GM18526 (cell line): Measurements from ENCODE around the gene MAML2.

ENCODE experiments used
- POLR2A ChIP-seq: IDR thresholded peaks from 3 replicates; pipeline ENCODE4 v1.6.1; 2011; ENCODE audit not compliant: insufficient read length; ENCODE audit errors: extremely low read depth

MAML2 gene

DNA sequence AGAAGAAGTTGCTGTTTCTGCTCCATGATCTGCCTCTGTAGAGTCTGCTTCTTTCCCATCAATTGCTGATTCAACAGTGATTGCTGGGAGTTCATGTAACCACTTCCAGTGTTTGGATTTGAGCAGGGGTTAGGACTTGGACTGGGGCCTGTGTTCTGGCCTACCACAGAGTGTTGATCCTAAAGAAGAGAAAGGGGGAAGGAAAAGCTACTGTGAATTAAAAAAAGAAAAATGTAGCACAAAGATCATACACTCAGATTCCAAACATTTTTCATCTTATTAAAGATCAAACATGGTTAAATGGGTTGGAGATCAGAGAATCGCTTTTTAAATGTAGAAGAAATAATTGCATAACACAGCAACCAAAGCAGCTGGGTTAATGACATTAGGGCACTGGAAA lies 351.4 kb downstream of the MAML2 start:
- TF ChIP-seq POLR2A = no peak

DNA sequence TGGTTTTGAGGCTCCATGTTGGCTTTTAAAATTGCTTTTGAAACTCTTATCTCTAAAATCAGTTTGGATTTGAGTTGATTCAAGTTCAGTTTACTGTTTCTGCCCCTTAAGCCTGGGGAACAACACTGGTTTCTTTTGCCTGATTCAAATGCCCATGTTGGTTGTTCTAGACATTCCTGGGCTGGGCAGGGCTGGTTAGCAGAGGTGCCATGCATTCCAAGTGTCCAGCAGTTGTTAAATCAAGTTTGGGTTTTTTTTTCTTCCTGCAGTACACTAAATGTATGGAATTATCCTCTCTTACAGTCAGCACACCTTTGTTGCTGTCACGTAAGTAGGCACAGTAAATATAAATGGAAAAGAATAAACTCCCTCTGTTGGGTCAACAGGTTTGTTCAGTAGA lies 351.9 kb downstream of the MAML2 start:
- no peak for TF ChIP-seq POLR2A

DNA sequence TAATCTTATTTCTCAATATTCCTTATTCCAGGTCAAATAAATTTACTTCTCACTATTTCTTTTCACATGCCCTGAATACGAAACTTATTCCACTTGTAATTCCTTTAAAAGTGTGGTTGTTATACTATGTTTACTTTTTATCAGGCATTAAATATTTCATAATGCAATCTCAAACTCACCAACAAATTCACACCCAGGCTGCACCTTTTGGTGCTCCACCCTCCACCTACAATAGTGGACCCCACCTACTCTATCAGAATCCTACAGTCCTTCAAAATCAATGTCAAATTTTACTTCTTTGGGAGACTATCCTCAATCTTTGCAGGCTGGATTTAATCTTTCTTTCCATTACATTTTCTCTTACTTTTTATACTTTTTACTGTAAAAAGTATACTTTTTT lies 353.2 kb downstream of the MAML2 start:
- TF ChIP-seq POLR2A = no peak

DNA sequence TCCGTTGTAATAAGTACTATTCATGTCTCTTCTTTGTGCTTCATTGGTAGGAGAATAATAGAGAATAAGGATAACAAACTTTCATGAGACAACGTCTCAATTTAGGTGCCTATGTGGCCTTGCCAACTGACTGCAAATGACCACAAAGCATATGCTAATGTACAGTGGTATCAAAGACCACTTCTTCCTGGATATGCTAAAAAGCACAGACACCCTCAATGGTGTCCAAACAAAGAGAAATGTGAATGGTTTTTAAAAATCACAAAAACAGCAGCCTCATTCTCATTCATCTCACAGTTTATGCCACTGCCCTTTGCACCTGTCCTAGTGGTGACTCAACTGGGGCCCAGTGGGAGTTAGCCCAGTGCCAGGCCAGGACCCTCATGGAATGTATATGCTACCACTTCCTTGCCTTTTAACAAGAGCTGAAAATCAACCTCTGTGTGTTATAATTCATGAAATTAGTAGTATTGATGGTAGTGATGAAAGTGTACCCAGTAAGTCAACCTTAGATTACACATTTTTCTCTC lies 353.9 kb downstream of the MAML2 start:
- TF ChIP-seq POLR2A = no peak

DNA sequence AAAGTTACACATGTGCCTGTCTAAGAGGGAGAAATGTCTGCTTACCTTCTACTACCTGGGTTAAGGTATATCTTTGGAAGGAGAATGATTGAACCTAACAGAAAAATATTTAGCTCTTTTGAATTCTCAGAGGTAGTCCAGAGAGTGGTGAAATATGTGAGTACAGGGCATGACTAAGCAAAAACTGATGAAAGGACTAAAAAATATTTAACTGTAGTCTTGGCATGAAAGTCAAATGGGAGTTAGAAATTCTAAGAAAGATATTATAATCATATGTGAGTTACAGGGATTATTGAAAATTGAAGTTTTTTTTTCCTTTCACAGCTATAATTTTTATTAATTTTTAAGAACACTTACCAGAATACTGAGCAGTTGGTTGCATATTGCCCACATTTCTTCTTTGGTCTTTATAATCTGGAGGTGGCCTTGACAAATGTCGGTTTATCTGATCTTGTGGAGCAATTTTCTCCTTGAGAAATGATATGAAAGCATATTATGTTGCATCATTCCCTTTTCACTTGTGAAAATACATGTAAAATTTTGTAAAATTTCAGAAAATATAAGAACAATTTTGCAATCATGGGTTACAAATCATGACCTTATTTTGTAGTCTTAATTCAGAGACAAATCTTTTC lies 357.7 kb downstream of the MAML2 start:
- no peak for TF ChIP-seq POLR2A

DNA sequence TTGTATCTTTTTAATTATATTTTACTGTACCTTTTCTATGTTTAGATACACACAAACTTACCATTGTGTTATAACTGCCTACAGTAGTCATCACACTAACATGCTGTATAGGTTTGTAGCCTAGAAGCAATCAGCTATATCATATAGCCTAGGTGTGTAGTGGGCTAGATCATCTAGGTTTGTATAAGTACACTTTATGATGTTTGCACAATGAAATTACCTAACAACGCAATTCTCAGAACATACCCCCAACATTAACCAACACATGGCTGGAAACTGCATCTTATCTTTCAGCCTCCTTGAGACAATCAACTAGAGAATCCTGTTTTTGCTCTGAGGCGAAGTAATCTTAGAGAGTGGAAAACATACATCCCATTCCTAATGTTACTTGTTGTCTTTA lies 358.9 kb downstream of the MAML2 start:
- no peak for TF ChIP-seq POLR2A

DNA sequence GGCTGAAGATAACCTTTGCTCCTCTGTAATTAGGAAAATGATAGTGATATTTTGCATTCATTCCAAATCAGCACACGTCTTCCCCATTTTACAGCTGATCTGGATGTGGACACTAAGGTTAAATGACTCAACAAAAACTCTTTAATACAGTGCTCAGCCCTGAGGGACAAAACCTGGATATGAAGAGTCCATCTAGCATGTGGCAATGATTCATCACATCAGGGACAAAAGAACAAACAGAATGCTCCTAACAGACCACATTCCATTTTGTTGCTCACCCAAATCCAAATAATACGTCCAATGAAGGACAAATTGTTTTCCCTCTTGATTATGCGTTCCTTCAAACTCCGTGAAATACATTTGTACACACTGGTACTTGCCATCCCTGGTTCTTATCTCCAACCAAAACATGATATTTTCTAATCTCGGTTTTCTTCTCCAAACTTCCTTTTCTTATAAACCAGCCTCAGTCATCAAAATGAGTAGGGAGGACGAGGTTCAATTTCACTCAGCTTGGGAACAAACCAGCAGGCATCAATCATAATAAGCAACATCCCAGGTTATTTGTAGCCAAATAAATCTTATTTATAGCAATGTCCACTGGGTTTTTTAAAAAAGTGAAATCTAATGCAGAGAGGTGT lies 365.3 kb downstream of the MAML2 start:
- TF ChIP-seq POLR2A = no peak

DNA sequence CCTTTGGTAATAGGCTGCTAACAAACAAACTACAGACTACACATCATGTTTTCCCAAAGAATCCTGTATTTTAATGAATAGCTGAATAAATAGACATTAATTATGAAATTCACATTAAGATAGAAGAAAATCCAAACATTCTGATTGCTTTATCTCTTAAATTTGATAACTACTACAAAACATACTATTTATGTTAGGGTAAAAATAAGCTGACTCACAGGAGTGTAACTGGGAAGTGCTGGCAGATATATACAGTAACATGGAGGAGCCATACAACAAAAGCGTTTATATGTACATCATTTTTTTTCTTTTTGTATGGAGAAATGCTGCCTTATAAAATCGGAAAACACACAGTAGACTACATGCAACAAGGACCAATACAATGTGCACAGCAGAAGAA lies 366.4 kb downstream of the MAML2 start:
- TF ChIP-seq POLR2A = no peak

DNA sequence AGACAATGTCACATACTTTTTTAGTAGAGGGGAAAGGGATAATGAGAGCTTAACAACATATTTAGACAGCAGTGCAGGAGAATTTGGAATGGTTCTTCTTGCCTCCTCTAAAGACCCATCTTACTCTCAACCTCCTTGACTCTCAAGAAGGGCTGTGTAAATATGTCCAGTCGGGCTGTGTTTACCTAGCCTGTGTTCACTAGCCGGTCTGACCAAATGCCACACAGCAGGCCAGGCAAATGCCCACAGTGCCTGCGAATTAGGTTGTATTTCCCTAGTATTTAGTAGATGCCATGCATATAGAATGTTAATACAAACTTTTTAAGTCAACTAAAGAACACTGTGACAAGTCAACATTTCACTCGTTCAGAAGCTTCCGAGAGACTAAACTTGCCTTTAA lies 367.7 kb downstream of the MAML2 start:
- no peak for TF ChIP-seq POLR2A

DNA sequence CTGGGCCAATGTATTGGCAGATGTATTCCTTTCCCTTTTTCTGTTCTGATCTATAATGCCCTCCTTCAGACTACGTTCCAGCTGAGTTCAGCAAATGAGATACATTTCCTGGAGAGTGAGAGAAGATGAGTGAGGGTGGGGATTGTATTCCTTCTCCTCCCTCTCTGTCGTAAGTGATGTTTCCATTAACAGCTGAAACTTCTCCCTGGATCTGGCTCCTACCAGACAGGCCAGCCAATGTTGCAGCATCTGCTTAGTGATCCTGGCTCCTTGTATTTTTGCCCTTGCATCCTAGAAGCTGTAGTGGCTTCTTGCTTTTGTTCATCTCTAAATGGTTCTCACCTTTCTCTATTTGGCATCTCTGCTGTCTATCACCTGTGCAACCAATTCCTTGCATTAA lies 370.9 kb downstream of the MAML2 start:
- no peak for TF ChIP-seq POLR2A

DNA sequence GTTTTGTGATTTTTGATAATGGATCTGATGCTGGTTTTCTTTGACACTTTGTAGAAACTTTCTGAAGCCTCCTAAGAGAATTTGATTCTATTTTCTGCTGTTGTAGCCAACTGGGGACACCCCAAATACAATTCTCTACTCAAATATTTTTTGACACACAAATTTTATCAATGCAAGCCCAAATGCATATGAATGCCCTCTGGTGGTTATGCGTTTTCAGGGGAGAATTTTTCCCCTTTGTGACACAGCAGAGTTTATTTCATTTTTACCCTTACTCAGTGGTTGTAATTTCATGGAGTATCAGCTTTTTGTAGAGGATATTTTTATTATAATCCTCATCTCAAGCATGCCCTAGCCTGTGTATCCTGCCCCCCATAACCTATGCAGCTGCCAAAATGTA lies 374.4 kb downstream of the MAML2 start:
- no peak for TF ChIP-seq POLR2A

DNA sequence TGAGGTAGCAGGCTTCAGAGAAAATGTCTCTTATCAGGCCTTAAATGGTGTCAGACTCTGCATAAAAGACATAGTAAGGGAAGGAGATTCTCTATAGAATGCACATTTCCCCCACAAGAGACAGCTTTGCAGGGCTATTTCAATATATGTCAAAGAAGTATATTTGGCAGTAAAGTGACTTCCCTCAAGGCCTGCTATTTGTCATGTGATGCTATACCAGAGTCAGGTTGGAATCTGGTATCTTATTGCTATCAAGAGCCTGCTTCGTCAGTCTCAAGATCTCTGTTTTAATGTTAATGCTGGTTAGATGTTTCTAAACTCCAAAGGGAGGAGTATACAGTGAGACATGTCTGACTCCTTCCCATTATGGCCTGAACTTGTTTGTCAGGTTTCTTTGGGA lies 378.7 kb downstream of the MAML2 start:
- no peak for TF ChIP-seq POLR2A

DNA sequence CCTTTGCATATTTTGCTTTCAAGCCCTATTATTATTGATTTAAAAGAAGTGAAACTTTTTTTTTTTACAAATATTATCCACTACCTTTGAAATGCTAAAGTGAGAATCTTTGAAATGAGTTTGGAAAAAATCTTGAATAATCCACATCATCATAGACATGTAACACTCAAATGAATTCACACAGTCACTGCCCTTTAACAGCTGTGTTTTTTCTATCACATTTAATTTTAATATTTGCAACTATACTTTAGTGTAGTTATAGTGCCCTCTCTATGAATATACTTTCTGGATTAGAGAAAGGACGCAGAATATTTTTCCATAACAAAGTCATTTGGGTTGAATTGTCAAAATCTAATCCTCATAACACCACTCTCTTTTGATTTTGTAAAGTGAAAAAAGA lies 381.2 kb downstream of the MAML2 start:
- no peak for TF ChIP-seq POLR2A

DNA sequence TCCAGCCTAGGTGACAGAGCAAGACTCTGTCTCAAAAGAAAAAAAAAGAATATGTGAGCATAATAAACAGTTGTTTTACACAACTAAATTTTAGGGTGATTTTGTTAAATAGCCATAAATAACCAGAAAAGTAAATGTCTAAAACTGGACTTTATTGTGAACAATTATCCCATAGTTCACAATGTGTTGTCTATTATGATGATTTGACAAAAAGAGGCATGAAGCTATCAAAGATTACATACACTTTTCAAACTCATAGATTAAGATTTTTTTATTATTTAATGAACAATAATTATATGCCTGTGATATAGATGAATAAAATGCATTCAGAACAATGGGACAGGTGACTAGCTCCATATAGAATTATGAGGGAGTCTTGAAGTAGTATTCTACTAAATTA lies 392.1 kb downstream of the MAML2 start:
- no peak for TF ChIP-seq POLR2A

DNA sequence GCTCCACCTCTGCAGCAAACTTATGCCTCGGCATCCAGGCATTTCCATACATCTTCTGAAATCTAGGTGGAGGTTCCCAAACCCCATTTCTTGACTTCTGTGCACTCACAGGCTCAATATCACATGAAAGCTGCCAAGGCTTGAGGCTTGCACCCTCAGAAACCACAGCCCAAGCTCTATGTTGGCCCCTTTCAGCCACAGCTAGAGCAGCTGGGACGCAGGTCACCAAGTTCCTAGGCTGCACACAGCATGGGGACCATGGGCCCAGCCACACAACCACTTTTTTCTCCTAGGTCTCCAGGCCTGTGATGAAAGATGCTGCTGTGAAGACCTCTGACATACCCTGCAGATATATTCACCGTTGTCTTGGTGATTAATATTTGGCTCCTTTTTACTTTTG lies 394.4 kb downstream of the MAML2 start:
- no peak for TF ChIP-seq POLR2A

DNA sequence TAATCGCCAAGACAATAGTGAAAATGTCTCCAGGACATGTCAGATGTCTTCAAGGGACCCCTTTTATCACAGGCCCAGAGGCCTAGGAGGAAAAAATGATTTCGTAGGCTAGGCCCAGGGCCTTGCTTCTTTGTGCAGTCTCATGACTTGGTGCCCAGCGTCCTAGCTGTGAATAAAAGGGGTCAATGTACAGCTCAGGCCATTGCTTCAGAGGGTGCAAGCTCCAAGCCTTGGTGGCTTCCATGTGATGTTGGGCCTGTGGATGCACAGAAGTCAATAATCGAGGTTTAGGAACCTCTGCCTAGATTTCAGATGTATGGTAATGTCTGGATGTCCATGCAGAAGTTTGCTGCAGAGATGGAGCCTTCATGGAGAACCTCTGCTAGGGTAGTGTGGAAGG lies 398.4 kb downstream of the MAML2 start:
- no peak for TF ChIP-seq POLR2A

DNA sequence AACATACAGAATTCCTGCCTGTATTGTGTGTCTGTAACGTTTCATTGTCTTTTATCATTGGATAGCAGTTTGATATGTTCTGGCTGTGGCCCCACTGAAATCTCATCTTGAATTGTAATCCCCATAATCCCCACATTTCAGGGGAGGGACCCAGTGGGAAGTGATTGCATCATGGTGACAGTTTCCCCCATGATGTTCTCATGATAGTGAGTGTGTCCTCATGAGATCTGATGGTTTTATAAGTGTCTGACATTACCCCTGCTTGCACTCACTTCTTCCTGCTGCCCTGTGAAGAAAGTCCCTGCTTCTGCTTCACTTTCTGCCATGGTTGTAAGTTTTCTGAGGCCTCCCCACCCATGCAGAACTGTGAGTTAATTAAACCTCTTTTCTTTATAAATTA lies 399.4 kb downstream of the MAML2 start:
- no peak for TF ChIP-seq POLR2A
